Ovary (tissue), 3 donors: ENCODE results near the gene CATSPERE.
"Not testable (repeated sequence)": the region's sequence is repeated elsewhere in the genome, so short reads cannot be mapped to it uniquely, and the experiment has no call there.

Source experiments
- CTCF ChIP-seq, 3 donors: fragments of 450-650 bp in 2 of 3; fragments of 200-600 bp in 1 of 3; IDR thresholded peaks; one replicate each; pipeline versions ENCODE4 v1.5.1 to v1.8.0; 2016 to 2022; ENCODE audit warnings: antibody characterized with exemption in 3 of 3, mild to moderate bottlenecking in 1 of 3
- EP300 ChIP-seq: sonication (generic); formaldehyde crosslinking; IDR thresholded peaks from one replicate; pipeline ENCODE4 v1.6.1; 2017; ENCODE audit warnings: antibody characterized with exemption
- POLR2A ChIP-seq: fragments of 450-650 bp; IDR thresholded peaks from one replicate; pipeline ENCODE4 v1.6.1; 2017; ENCODE audit warnings: antibody characterized with exemption, mild to moderate bottlenecking, moderate library complexity
- donor health status: DM: no; HTN: no; CAD: no.

DNA sequence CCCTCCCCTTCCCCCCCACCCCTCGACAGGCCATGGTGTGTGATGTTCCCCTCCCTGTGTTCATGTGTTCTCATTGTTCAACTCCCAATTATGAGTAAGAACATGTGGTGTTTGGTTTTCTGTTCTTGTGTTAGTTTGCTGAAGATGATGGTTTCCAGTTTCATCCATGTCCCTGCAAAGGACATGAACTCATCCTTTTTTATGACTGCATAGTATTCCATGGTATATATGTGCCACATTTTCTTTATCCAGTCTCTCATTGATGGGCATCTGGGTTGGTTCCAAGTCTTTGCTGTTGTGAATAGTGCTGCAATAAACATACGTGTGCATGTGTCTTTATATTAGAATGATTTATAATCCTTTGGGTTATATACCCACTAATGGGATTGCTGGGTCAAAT is 38.4 kb downstream of the CATSPERE start:
- TF ChIP-seq CTCF (IDR thresholded peaks at IDR 0.05); POLR2A; EP300: not testable (repeated sequence)
